ENCODE measurements around the gene ZBTB7C.

DNA sequence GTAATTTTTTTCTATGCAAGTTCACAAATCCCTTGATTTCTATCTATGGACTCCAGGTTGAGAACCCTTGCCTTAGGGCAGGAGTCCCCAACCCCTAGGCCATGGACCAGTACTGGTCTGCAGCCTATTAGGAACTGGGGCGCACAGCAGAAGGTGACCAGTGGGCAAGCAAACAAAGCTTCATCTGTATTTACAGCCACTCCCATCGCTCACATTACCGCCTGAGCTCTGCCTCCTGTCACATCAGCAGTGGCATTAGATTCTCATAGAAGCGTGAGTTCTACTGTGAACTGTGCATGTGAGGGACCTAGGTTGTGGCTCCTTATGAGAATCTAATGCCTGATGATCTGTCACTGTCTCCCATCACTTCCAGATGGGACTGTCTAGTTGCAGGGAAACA, 408.5 kb downstream of the ZBTB7C start:
- no peak for TF ChIP-seq EZH2phosphoT487 (IDR thresholded peaks at IDR 0.05; ENCODE audit: borderline replicate concordance, low read depth)
- TF ChIP-seq, protein P1, sequence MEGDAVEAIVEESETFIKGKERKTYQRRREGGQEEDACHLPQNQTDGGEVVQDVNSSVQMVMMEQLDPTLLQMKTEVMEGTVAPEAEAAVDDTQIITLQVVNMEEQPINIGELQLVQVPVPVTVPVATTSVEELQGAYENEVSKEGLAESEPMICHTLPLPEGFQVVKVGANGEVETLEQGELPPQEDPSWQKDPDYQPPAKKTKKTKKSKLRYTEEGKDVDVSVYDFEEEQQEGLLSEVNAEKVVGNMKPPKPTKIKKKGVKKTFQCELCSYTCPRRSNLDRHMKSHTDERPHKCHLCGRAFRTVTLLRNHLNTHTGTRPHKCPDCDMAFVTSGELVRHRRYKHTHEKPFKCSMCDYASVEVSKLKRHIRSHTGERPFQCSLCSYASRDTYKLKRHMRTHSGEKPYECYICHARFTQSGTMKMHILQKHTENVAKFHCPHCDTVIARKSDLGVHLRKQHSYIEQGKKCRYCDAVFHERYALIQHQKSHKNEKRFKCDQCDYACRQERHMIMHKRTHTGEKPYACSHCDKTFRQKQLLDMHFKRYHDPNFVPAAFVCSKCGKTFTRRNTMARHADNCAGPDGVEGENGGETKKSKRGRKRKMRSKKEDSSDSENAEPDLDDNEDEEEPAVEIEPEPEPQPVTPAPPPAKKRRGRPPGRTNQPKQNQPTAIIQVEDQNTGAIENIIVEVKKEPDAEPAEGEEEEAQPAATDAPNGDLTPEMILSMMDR (IDR thresholded peaks at IDR 0.05): no peak
- TF ChIP-seq, protein P2, sequence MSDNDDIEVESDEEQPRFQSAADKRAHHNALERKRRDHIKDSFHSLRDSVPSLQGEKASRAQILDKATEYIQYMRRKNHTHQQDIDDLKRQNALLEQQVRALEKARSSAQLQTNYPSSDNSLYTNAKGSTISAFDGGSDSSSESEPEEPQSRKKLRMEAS (IDR thresholded peaks at IDR 0.05; ENCODE audit: low read depth): no peak
- TF ChIP-seq PBX3 (IDR thresholded peaks at IDR 0.05): no peak
- no peak for TF ChIP-seq ELF1 (IDR thresholded peaks at IDR 0.05)
- TF ChIP-seq POLR2AphosphoS5 (IDR thresholded peaks at IDR 0.05; ENCODE audit: low read depth, low read length): no peak
- TF ChIP-seq FOXJ3 (CRISPR knock-in tag; IDR thresholded peaks at IDR 0.05): no peak
- TF ChIP-seq, protein P3, sequence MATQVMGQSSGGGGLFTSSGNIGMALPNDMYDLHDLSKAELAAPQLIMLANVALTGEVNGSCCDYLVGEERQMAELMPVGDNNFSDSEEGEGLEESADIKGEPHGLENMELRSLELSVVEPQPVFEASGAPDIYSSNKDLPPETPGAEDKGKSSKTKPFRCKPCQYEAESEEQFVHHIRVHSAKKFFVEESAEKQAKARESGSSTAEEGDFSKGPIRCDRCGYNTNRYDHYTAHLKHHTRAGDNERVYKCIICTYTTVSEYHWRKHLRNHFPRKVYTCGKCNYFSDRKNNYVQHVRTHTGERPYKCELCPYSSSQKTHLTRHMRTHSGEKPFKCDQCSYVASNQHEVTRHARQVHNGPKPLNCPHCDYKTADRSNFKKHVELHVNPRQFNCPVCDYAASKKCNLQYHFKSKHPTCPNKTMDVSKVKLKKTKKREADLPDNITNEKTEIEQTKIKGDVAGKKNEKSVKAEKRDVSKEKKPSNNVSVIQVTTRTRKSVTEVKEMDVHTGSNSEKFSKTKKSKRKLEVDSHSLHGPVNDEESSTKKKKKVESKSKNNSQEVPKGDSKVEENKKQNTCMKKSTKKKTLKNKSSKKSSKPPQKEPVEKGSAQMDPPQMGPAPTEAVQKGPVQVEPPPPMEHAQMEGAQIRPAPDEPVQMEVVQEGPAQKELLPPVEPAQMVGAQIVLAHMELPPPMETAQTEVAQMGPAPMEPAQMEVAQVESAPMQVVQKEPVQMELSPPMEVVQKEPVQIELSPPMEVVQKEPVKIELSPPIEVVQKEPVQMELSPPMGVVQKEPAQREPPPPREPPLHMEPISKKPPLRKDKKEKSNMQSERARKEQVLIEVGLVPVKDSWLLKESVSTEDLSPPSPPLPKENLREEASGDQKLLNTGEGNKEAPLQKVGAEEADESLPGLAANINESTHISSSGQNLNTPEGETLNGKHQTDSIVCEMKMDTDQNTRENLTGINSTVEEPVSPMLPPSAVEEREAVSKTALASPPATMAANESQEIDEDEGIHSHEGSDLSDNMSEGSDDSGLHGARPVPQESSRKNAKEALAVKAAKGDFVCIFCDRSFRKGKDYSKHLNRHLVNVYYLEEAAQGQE (IDR thresholded peaks at IDR 0.05; ENCODE audit: low read depth, low read length): no peak
- TF ChIP-seq SMC3 (IDR thresholded peaks at IDR 0.05; ENCODE audit: low read depth, low read length): no peak
- TF ChIP-seq RCOR1 (IDR thresholded peaks at IDR 0.05; ENCODE audit: low read length): no peak
- TF ChIP-seq, protein P4, sequence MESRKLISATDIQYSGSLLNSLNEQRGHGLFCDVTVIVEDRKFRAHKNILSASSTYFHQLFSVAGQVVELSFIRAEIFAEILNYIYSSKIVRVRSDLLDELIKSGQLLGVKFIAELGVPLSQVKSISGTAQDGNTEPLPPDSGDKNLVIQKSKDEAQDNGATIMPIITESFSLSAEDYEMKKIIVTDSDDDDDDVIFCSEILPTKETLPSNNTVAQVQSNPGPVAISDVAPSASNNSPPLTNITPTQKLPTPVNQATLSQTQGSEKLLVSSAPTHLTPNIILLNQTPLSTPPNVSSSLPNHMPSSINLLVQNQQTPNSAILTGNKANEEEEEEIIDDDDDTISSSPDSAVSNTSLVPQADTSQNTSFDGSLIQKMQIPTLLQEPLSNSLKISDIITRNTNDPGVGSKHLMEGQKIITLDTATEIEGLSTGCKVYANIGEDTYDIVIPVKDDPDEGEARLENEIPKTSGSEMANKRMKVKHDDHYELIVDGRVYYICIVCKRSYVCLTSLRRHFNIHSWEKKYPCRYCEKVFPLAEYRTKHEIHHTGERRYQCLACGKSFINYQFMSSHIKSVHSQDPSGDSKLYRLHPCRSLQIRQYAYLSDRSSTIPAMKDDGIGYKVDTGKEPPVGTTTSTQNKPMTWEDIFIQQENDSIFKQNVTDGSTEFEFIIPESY (IDR thresholded peaks at IDR 0.05; ENCODE audit: borderline replicate concordance, low read depth): no peak
- TF ChIP-seq EP300 (IDR thresholded peaks at IDR 0.05; ENCODE audit: borderline replicate concordance in 1 of 2, low read depth in 1 of 2, low read length in 1 of 2): no peak

Data from SK-N-SH (cell line).